ENCODE results near the gene COL1A1.

- TF ChIP-seq EZH2 (IDR thresholded peaks at IDR 0.05; ENCODE audit: low read depth), result no peak
- TF ChIP-seq, protein P1, sequence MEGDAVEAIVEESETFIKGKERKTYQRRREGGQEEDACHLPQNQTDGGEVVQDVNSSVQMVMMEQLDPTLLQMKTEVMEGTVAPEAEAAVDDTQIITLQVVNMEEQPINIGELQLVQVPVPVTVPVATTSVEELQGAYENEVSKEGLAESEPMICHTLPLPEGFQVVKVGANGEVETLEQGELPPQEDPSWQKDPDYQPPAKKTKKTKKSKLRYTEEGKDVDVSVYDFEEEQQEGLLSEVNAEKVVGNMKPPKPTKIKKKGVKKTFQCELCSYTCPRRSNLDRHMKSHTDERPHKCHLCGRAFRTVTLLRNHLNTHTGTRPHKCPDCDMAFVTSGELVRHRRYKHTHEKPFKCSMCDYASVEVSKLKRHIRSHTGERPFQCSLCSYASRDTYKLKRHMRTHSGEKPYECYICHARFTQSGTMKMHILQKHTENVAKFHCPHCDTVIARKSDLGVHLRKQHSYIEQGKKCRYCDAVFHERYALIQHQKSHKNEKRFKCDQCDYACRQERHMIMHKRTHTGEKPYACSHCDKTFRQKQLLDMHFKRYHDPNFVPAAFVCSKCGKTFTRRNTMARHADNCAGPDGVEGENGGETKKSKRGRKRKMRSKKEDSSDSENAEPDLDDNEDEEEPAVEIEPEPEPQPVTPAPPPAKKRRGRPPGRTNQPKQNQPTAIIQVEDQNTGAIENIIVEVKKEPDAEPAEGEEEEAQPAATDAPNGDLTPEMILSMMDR (conservative IDR thresholded peaks at IDR 0.05), result no peak
Observed at GRCh38 chr17:50172936-50173334, 28.5 kb downstream of the COL1A1 start.
